ENCODE results near the gene CD2BP2.
"Not testable (repeated sequence)": the region's sequence is repeated elsewhere in the genome, so short reads cannot be mapped to it uniquely, and the experiment has no call there.

The CD2BP2 gene

DNA sequence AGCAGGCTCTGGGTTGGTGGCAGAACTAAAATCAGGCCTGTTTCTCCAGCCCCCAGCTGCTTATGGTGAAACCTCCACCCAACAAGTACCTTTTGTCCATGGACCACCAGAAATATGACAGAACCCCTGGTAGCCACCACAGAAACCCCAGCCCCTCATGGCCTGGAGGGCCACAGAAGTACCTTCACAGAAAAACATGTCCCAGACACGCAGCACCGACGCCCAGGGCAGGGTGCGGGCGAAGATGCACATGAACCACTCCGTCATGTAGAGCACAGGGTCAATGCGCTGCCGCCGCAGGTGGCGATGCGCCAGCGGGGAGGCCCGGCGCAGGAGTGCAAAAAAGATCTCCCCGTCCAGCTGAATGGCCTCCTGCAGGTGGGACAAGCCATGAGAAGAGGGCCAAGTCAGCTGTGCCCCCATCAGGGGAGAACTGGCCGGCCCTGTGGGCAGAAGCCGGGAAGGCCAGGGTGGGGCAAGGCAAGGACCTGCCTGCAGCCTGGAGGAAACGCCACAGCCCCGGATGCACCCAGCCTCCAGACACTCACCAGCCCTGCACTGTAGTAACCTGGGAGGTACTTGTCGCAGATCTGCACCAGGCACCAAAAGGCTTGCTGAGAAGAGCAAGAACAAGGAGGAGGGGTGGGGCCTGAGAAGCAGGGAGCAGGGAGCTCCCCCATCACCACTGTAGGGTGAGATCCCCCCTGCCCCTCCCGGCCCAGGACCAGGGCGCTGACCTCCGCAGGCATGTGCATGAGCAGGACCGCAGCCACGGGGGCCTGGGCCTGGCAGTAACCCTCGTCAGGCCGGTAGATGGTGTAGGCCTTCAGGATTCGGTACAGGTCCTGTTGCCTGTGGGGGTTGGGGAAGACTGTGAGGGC lies 4.1 kb upstream of the CD2BP2 start:
- no peak for DNase-seq

DNA sequence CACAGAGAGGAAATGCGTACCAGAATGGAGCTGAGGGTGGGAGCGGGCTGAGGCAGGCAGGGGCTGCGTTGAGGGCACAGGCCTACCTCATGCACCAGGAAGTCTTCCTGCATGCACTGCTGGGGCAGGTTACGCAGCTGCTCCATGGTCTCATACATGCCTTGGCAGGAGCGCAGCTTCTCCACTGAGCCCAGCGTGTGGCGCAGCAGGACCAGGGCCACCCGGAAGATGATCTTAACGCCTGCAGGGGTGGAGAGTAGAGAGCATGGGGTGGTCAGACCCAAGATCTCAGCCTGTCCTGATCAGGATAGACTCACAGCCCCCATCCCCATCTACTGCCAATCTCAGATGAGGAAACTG lies 3.4 kb upstream of the CD2BP2 start:
- no peak for DNase-seq

DNA sequence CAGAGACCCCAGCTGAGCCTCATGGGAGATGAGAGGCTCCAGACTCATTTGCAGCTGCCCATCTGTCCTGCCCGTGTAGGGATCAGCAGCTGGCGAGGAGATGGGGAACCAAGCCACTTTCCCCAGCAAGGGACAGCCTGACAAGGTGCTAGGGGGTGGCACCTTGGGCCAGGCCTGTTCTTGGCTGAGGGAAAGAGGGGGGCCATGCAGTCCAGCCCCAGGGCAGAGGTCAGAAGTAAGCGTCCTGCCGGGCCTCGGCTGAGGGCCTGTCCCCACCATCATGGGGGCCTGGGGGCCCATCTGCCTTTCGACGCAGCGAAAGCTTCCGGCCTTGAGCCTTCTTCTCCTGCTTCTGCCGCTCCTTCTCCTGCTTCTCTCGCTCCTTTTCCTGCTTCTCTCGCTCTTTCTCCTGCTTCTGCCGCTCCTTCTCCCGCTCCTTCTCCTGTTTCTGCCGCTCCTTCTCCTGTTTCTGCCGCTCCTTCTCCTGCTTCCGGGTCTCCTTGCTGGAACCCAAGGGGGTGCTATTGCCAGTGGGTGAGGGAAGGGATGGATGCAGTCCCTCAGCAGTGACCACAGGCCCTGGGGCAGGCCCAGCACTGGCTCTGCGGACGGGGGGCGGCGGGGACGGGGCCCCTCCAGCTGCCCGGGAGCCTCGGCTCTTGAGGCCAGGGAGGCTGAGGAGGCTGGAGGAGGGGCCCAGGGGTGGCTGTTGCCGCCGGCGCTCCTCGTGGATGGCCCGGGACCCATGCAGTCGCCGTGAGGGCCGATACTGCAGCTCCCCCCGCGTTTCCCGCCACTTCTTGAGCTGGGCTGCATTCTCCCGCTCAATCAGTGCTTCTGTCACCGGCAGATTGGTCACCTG lies 2.8 kb upstream of the CD2BP2 start:
- no peak for DNase-seq

DNA sequence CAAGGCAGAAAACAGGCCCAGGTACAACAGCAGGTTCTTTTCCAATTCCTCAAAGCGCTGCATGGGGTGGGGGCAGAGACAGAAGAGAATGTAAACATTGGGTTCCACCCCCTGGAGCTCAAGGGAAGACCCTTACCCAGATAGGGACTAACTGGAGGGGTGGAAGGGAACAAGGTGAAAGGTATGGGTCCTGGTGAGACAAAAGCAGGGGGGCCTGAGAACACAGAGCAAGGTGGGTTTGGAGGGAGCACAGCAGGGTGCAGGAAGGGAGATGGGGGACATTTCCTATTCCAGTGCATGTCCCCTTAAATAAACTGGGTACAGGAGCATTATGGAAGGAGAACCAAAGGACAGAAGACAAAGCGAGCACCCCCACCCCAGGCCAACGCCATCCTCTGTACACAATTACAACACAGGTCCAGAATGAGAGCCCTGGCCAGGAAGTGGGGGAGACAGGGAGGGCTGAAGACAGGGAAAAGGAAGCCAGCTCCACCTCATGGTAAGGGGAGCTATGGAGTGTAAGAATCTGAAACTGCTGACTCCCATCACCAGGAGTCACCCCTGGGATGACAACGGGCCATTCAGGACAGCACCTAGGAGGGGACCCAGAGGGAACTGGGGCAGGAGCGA lies 2.1 kb upstream of the CD2BP2 start:
- no peak for DNase-seq

DNA sequence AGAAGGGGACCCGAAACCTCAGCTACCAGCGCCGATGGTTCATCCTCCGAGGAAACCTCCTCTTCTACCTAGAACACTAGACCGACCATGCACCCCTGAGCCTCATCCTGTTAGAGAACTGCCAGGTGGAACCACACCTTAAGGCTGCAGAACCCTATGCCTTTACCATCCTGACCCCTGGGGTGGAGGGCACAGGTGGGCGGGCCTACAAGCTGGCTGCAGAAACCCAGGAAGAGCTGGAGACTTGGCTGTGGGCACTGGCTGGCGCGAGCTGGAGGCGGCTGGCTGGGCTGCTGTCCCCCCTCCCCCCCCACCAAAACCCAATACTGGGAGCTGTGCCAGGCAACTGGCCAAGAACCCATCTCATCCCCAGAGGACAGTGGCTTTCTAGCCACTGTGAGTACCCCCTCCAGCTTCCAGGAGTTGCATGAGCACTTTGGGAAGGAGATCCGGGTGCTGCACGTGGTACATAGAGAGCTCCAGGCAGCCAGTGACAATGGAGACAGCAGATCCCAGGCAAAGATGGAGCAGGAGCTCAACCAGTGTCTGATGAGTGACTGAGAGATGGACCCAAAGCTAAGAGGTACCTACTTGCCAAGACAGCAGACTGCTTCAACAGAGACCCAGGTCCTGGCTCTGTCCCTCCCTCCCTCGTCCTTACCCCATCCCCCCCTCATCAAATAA lies 1.4 kb upstream of the CD2BP2 start:
- DNase-seq: no peak

GRCh38 chr16:30355954-30356308 lies 823 bp upstream of the CD2BP2 start:
- no peak for DNase-seq

- peak in 1 of 2 experiments; percentile 45 for DNase-seq
Measured at GRCh38 chr16:30354423-30355143, 525 bp downstream of the CD2BP2 start.

DNA sequence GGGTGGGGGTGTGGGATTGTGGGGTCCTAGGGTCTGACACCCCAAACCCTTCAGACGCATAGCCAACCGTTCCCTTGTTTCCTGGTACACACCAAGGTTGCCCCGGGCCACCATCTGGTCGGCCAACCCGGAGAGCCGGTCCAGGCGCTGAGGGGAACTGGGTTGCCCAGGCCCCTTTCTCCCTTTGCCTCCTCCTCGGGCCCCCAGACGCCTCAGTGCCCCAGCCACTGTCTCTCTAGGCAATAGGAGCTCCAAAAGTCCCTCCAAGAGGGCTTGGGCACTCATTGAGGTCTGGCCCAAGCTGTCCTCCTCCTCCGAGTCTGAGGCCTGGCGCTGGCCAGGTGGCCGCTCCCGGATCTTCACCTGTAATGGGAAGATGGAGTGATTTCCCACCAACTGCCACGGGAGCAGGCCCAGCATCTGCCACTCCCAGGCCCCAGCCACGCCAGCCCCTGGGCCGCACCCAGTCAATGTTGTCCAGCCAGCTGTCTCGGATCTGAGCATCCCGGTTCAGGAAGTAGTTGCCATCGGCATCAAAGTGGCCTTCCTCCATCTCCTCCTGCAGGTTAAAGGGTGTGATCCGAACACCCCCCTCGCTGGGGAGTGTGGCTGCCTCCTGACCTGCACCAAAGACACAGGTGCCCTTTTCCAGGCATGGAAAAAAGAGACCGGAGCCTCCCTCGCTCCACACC lies 1.5 kb downstream of the CD2BP2 start:
- DNase-seq: no peak

GRCh38 chr16:30352488-30353401 lies 2.4 kb downstream of the CD2BP2 start:
- no peak for DNase-seq

DNA sequence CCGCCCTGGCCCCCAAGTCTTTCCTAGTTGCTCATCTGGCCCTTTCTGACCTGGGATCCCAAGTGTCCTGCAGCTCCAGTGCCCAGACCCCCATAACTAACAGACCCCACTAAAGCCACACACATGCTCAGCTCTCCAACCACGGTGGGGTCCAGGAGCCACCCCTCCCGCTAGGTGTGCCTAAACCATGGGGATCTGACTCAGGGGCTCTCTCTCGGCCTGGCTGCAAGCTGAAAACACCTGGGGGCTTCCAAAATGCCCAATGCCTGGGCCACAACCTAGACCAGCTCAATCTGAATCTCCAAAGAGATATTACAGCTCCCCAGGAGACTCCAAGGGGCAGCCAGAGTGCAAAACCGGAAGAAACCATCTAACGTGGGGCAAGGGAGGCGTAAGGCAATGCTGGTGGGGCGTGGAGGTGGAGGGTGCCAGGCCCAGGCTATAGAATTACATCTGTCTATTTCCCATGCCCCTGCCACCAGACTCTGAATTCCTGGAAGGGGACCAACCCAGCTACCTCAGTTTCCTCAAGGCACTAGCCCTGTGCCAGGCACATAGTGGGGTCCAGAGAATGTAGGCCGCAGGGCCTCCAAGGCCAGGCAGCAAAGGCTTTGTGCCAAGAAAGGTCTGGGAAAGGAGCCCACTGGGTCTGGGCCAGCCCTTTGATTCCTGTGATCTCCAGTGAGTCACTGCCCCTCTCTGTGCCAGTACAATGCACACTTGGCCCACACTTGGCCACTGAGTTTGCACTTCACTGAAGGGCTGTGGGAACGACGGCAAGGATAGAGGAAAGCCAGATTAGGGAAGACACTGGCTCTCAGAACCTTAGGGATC lies 3.3 kb downstream of the CD2BP2 start:
- no peak for DNase-seq

GRCh38 chr16:30351001-30351441 lies 4.1 kb downstream of the CD2BP2 start:
- DNase-seq: no peak

DNA sequence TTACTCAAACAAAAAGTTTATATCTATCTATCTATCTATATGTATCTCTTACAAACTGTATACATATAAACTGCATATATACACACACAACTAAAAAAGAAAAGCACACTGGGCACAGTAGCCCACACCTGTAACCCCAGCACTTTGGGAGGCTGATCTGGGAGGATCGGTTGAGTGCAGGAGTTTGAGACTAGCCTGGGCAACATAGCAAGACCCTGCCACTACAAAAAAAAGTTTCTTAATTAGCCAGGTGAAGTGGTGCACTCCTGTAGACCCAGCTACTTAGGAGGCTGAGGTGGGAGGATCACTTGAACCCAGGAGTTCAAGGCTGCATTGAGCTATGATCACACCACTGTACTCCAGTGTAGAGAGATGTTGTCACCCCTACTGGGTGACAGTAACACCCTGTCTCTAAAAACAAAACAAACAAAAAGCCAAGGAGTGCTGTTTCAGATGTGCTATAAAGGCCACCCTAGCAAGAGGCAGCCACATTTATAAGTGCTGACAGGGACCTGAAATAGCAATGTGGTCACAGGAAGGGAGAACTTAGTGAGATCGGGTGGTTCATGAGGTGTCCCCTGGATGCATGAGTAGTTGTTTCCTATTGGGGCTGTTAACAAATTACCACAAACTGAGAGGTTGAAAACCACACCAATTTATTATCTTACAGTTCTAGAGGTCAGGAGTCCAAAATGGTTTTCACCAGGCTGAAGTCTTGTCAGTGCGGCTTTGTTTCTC lies 4.8 kb downstream of the CD2BP2 start:
- no peak for DNase-seq

DNA sequence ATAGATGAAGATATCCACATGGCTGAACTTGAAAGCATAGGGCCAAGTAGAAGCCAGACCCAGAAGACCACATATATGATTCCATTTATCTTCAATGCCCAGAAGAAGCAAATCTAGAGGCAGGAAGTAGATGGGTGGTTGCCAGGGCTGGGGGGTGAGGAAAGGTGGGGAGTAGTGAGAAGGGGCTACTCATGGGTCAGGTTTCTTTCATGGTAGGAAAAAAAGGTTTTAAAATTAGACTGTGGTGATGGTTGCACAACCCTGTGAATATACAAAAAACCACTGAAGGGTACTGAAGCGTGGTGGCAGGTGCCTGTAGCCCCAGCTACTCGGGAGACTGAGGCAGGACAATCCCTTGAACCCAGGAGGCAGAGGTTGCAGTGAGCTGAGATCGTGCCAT lies 5.4 kb downstream of the CD2BP2 start:
- no peak for DNase-seq

DNA sequence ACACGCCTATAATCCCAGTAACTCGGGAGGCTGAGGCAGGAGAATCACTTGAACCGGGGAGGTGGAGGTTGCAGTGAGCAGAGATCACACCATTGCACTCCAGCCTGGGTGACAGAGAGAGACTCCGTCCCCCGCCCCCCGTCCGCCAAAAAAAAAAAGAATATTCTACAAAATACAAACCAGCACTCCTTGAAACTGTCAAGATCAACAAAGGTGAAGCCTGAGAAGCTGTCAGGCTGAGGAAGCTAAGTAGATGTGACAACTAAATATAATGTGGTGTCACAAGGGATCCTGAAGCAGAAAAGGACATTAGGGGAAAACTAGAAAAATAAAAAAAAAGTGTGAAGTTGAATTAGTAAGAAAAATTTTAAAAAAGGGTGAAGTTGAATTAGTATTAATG lies 6.2 kb downstream of the CD2BP2 start:
- no peak for DNase-seq

DNA sequence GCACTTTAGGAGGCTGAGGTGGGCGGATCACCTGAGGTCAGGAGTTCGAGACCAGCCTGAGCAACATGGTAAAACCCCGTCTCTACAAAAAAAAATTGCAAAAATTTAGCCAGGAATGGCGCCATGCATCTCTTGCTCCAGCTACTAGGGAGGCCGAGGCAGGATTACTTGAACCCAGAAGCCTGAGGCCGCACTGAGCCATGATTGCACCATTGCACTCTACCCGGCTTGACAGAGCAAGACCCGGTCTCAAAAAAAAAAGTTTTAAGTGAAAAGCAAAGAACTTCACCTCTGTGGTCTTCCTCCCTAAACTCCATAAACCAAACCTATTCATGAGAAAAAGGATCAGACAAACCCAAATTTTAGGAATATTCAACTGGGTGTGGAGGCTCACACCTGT lies 7.0 kb downstream of the CD2BP2 start:
- no peak for DNase-seq

- DNase-seq: no peak
Measured at GRCh38 chr16:30346286-30346685, 8.8 kb downstream of the CD2BP2 start.

DNA sequence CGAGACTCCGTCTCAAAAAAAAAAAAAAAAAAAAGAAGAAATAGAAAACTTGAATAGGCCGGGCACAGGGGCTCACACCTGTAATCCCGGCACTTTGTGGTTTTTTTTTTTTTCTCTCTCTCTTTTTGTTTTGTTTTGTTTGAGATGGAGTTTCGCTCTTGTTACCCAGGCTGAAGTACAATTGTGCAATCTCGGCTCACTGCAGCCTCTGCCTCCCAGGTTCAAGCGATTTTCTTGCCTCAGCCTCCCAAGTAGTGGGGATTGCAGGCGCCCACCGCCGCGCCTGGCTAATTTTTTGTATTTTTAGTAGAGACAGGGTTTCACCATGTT lies 11.7 kb downstream of the CD2BP2 start:
- not testable (repeated sequence) for DNase-seq

- DNase-seq: no peak
Measured at GRCh38 chr16:30342751-30343490, 12.2 kb downstream of the CD2BP2 start.
